Stimulated activated CD4-positive, alpha-beta T cell treated with anti-CD3 and anti-CD28 coated beads, Interleukin-12 subunit alpha, Interleukin-12 subunit beta, amount 100 ng/mL, for 24 hours (primary cell): ENCODE measurements around the gene LEF1.
"Not testable (repeated sequence)": the region's sequence is repeated elsewhere in the genome, so short reads cannot be mapped to it uniquely, and the experiment has no call there.

ENCODE experiments used
- DNase-seq, 2 experiments: peaks; one replicate each; pipeline ENCODE4 v3.0.0-alpha.2; 2020; ENCODE audit warnings: low read depth in 2 of 2

Gene LEF1

GRCh38 chr4:108034565-108034964 lies 134.2 kb downstream of the LEF1 start:
- no peak for DNase-seq

- DNase-seq, result no peak
These were observed 135.4 kb downstream of the LEF1 start for GRCh38 chr4:108033348-108033747.

DNA sequence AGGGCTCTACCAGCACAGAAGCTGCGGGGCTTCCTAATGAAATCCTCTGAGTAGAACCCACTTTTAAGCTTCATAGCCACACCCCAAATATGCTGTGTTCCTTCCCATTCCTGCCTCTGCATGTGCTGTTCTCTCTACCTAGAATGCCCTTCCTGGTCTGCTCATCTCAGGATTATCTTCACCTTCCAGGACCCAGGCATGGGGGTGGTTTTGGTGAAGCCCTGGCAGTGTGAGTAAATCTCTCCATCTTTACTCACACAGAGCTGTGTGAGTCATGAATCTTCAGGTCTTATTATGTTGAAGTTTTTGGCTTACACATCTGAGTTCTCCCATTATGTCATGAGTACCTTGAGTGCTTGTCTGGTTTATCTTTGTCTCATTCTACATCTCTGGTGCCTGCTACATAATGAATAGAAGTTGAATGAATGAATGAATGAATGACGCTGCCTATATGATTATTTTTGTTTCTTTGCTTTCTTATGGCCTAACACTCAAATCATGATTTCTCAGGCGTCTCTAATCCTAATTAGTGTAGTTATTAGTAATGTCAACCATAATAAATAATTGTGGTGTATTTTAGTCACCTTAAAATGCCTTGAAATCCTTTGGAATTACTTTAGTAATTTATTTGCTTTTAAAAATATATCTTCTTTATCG lies 137.2 kb downstream of the LEF1 start:
- peak; percentile 40 to 43 for DNase-seq

DNA sequence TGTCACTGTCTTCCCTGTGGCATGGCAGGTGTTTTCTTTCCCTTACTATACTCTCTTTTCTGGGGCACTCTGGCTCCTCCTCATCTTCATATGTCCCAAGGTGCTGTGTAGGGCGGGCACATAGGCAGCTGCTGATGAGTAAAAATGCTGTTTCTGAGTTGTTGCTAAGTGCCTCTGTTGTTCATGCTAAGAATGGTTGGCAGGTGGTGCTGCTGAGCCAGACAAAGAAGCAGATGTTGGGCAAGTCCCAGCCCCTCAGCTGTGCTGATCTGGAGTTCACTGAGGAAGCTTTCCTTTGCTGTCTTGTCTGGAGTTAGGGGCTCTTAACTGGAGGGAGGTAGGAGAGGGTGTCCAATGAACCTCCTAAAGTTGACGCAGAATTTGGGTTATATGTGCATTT lies 138.4 kb downstream of the LEF1 start:
- peak; percentile 54 to 58 for DNase-seq

DNA sequence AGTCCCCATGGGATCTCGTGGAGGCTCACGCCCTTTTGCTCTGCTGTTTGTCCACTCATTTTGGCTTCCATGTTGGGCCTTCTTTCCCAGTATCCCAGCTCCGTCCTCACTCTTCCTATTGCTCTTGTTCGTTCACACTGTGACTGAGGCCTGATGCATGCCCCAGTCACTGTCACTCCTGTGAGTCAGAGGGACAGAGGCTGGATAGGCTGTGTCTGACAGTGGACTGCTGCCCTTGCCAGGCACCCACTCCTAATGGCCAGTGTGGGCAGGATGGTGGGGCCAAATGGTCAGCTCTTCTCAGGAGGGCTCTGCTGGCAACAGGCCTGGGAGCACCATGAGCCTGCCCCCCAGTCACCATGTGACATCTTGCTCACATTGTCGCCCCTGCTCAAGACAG lies 139.0 kb downstream of the LEF1 start:
- DNase-seq, result no peak

GRCh38 chr4:108029016-108029720 lies 139.6 kb downstream of the LEF1 start:
- DNase-seq, result peak in 1 of 2 experiments; percentile 35

DNA sequence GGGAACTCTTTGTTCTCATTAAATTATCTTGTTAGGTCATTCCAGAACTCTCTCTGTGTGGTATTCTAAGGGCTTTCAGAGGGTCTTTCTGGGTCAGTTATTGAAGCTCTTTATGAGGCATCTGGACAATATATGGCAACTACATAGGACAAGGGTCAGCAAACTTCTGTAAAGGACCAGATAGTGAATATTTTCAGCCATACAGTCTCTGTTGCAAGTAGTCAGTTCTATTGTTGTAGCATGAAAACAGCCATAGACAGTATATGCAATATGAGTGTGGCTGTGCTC lies 143.9 kb downstream of the LEF1 start:
- no peak for DNase-seq

- no peak for DNase-seq
These were observed 144.5 kb downstream of the LEF1 start for GRCh38 chr4:108024085-108024877.

- no peak for DNase-seq
These were observed 149.9 kb downstream of the LEF1 start for GRCh38 chr4:108018884-108019187.

- DNase-seq, result peak; percentile 70 to 86
These were observed 150.5 kb downstream of the LEF1 start for GRCh38 chr4:108018040-108018883.

- DNase-seq, result no peak
These were observed 154.8 kb downstream of the LEF1 start for GRCh38 chr4:108013955-108014354.

DNA sequence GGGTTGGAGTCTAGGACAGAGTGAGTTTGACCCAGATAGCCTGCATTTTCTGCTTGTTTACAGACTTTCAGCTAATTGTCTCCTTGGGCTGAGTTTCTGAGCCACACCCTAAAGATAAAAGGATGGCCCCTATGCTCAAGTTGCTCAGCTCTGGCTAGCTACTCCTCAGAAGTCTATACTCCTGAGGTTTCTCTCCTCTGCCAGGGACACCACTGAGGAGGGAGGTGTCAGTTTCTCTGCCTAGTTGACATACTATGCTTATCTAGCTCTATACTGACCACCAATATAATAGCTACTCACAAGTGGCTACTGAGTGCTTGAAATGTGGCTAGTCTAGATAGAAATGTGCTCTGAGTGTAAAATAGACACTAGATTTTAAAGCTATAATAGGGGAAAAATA lies 155.4 kb downstream of the LEF1 start:
- no peak for DNase-seq

DNA sequence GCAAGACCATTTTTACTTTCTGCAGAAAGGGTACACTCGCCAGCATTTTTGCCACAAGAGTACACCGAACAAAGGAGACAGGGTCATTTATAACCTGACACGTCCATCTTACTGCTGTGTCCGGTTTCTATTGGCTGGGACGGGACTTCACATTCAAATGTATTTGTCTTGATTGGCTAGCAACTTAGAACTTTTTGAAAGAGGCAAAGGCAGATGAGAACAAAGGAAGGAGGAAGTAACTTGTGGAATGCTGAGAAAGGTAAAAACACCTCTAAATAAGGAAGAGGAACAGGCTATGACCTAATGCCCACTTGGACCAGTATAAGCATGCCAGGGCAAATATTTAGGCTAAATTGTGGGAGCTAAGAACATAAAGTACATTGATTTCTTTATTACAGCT lies 156.3 kb downstream of the LEF1 start:
- DNase-seq, result not testable (repeated sequence)

- no peak for DNase-seq
These were observed 158.6 kb downstream of the LEF1 start for GRCh38 chr4:108010167-108010566.

DNA sequence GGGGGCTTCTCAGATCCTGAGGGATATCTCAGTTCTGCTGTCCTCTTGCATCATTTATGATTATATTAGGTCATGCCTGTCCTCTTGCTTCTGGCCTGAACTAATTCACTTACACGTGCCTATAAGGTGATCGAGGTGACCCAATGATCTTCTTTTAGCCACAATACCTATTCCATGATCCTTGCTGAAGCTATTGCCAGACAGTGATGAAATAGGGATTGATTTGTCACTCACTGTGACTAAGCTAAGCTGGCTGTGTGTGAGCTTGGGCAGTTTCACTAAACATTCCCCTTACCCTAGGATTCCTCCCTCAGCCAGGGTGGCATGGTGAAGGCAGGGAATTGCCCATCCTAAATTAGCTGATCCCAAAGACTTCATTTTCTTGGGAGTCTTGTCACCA lies 160.0 kb downstream of the LEF1 start:
- DNase-seq, result no peak

DNA sequence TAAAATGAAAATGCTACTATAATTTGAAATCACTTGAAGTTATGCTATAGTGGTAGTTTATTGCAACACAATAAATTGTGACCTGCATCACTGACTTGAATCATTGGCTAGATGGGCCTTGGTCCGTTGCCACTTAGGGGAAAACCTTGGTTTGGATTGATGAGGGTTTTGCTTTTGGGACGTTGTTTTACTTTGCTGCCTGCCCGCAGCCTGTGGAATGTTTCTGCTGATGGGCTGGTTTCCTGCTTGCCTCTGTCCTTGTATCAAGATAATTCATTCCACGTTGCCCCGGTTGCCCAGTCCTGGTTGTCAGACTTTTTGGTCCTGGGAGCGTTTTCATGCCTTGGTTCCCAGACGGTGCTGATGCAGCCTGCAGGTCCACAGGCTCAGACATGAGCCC lies 160.7 kb downstream of the LEF1 start:
- no peak for DNase-seq

DNA sequence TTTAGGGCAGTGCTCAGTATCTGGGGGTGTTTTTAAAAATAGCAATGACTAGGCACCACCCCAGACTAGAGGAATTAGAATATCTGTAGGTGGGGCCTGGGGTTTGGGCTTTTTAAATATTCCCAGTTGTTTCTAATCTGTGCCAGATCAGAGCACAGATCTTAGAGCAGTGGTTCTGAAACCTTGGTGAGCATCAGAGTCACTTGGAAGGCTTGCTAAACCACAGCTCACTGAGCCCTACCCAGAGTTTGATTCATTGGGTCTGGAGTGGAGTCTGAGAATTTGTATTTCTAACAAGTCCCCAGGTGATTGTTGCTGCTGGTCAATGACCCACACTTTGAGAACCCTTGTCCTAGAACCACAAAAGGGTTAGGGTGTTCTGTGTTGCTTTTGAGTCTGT lies 162.4 kb downstream of the LEF1 start:
- no peak for DNase-seq

DNA sequence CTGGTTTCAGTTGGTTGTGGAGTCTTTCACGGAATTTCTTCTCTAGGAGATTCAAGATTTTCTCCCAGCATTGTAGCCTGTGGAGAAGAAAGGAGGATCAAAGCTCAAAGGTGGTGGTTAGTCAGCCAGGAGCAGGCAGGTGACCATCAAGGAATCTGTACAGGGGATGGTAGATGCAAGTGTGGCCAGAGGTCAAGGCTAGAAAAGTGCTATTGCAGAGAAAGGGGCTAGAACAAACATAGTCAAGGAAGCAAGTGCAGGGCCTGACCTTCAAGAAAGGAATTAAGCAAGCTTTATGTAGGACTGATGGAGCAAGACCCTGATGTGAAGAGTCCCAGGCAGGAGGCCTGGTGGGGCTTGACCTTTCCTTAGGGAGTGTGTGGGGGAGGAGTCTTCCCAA lies 162.9 kb downstream of the LEF1 start:
- no peak for DNase-seq

DNA sequence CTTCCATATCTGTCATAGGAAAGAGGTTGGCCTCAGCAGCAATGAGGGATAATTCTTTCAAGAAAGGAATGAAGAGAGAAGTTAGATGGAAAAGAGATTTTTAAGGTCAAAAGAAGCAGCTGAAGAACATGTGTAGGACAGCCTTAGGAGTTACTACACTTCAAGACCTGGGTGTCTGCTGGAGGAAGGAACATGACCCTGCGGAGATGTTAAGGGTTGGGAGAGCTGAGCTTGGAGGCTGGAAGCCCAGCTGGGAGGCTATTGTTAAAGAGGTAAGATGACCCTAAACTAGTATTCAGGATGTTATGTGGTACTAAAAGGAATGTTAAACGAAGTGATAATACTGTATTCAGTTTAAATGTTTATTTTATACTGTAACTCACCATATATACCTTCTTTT lies 164.1 kb downstream of the LEF1 start:
- DNase-seq, result no peak

DNA sequence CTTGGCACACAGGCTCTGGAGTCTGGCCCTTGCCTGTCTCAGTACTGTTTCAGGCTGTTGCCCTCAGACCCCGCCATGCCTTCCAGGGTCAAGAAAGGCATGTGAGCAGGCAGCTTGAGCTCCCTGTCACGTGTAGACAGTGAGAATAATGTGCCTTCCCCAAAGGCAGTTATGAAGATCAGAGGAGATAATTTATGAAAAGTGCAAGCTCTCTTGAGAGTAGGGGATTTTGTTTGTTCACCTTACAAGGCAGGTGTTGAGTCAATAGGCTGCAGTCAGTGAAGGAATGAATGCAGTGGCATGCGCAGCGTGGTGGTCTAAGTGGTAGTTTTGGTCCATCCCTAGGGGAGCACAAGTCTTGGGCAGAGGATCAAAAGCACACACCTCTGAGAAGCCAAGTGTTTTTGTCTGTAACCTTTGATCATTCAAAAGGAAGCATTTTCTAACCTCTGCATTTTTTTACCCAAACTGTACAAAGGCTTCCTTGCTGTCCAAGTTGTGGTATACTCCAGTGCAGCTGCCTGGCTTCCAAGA lies 164.7 kb downstream of the LEF1 start:
- DNase-seq, result no peak

- no peak for DNase-seq
These were observed 167.1 kb downstream of the LEF1 start for GRCh38 chr4:108001540-108002135.
